DMS 273 (cell line): ENCODE results near the gene TMEM51.

Source experiments
- DNase-seq: peaks from one replicate; lab custom pipeline; 2025; ENCODE audit not compliant: unreplicated experiment; lab: John Stamatoyannopoulos, UW

TMEM51 gene, protein sequence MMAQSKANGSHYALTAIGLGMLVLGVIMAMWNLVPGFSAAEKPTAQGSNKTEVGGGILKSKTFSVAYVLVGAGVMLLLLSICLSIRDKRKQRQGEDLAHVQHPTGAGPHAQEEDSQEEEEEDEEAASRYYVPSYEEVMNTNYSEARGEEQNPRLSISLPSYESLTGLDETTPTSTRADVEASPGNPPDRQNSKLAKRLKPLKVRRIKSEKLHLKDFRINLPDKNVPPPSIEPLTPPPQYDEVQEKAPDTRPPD

DNA sequence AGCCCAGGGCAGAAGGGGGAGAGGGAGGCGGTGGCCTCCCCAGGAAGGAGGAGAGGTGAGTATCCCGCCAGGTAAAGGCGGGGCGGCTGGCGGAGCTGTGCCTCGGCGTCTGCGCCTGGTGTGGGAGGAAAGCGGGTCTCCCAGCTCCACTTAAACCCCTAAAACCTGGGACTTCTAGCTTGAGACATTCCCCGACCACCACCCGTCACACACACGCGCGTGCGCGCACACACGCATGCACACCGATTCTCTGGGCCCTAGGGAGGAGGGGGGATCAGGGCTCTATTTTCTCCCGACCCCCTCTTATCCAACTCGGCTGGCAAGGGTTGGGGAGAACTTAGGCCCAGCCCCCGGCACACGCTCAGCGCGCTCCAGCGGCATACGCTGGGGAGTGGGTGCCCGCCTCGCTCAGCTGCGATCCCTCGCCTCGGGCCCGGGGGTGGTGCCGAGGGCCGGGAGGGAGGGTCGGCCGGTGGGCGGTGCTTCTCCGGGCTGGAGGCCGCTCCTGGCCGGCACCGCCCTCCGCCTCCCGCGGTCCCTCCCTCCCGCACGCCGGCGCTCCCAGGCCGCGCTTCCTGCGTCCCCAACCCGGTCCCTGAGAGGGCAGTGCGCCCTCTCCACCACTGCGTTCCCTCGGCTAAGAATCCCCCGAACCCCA lies at the start of gene TMEM51:
Gene TMEM51 (plus strand): TSS at position 564 of the 658 bp plus-strand sequence. CDS start 61,341 bp downstream, outside the sequence.
- peak; percentile 90 for DNase-seq

DNA sequence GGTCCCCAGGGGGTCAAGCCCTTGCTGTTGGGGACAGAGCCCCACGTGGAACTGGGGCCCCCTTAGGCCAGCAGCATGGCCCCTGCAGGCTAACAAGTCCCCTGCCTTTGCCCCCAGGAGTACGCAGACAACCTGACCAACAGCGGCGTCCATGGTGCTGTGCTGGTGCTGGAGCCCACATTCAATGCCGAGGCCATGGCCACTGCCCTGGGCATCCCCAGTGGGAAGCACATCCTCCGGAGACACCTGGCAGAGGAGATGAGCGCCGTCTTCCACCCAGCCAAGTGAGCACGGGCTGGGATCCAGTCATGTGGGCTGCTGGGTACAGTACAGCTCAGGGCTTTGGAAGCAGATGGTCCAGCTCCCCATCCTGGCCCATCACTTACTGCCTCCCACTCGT lies 49.6 kb upstream of the TMEM51 start:
- no peak for DNase-seq

DNA sequence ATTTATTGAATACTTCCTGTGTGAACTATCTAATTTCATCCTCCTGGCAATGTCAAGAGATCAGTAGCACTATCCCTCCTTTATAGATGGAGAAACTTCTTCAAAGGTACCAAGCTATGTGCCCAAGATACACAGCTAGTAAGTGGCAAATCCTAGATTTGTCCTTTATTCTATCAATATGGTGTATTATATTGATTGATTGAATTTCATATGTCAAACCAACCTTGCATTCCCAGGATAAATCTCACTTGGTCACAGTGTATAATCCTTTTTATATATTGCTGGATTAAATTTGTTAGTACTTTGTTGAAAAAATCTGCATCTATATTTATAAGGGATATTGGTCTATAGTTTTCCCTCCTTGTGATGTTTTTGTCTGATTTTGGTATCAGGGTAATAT lies 48.8 kb upstream of the TMEM51 start:
- DNase-seq, result no peak

DNA sequence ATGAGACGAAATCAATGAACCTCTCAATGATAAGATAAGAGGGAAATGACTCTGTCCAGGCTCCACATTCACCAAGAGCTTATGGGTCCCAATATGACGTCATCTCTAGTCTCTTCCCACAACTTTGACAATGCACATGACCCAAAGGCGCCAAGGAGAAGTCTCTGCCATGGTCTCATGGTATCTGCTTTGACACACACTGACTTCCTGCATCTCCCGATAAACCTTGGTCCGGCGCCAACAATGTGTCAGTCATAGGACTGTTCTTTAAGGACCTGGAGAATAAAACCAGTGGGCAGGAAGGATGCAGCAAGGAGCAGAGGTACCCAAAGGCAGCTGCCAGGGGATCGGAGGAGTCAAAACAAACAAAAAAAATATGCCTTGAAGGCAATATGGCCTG lies 46.9 kb upstream of the TMEM51 start:
- DNase-seq, result peak; percentile 41

DNA sequence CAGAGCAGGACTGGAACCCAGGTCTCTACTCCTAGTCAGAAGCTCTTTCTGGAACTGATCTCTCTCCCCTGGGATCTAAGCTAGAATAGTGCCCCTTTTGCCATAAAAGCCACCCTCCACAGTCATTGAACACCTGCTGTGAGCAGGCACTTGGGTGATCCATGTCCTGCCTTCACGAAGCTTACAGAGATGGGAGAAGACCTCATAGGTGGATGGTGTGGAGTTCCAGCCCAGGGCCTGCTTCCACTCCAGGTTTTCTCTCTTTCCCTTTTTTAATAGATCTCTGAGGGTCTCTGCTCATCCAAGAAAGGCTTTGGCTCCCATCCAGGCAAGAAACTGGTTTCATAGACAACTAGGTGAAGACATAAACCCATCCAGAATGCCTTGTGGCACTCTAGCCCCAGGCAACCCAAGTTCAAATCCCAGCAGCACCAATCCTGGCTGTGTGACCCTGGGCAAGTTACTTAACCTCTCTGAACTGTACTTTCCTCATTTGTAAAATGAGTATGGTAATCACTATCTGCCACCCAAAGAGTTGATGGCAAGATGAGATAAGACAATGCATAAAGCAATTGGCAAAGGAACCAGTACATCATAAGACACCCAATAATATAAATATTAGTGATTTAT lies 46.4 kb upstream of the TMEM51 start:
- no peak for DNase-seq

DNA sequence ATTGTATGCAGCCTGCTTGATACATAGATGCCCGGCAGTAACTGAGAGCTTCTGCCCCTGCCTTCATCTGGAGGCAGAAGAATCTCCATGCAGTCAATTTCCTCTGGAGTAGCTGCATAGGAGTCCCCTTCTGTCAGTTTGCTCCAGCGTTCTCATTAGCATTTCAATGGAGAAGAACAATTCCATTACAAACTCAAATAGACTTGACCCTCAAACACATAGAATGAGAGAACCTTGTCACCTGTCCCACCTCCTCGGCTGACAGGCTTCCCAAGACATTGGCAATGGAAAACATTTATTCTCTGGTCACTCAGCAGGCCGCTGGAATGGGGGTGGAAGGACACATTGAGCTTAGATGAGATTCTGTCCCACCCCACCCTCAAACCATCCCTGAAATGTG lies 45.6 kb upstream of the TMEM51 start:
- no peak for DNase-seq

DNA sequence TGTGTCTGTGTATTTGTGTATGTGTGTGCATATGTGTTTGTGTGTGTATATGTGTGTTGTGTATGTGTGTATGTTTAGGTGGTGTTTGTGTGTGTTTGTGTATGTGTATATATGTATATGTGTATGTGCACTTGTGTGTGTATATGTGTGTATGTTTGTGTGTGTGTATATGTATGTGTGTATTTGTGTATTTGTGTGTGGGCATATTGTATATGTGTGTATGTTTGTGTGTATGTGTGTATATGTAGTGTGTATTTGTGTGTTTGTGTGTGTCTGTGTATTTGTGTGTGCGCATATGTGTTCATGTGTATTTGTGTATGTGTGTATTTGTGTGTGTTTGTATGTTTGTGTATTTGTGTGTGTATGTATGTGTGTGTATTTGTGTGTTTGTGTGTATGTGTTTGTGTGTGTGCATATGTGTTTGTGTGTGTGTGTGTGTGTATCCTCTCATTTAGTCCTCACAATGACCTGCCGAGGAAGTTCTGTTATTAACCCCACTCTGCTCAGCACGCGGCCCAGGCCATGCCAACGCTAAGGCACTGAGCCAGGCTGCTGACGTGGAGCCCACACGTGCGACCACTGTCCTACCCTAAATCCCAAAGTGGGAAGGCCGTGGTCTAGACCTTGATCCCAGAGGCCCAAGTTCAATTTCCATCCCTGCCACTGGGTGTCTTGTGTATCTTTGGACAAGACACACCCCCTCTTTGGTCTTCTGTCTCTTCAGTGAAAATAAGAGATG lies 43.2 kb upstream of the TMEM51 start:
- DNase-seq, result no peak

DNA sequence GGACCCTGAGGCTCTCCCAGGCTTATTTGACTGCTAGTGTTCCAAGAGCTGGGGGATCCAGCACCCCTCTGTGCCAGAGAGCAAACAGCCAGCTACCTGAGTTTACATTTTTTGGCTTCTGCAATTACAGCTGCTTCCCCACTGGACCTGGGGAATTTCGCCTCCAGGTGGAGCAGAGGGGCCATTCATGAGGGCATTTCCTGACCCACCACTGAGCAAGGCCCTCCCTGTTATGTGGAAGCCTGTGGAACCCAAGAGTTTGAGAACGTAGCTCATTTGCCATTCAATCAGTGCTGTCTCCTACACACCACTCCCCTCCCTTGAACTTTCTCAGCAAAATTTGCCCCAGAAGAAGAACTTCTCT lies 42.7 kb upstream of the TMEM51 start:
- peak; percentile 39 for DNase-seq

DNA sequence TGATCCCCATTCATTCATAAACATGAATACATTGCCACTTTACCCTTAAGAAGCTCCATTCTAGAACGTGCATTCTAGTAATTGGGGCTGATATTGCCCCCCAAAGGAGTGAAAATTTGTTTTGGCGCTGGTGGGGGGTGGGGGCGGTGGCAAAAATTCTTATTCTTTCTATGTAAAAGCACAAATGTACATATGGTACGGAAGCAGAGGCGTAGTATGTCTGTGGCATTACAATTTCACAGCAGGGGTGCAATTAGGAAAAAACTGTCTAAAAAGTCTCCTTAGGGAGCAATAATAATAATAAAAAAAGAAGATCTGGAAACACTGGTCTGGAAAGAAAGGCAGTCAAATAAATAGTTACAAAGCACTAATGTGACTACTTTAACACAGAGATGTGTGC lies 40.4 kb upstream of the TMEM51 start:
- no peak for DNase-seq

DNA sequence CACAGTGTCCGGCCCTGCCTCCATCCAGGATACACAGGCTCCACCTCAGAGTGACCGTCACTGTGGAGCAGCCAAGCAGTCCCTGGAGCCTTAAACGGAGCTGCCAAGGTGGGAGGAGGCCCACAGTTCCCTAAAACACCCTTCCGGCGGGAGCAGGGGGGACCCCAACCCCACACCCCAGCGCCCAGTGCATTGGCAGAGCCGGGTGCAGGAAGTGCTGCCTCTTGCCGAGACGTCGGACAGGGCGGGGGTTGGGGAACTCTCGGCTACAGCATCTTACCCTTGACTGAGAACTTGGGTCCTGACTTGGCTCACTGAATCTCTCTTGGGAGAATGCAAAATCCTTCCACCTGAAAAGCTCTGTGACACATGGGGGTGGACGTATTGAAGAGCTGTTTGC lies 38.7 kb upstream of the TMEM51 start:
- no peak for DNase-seq

DNA sequence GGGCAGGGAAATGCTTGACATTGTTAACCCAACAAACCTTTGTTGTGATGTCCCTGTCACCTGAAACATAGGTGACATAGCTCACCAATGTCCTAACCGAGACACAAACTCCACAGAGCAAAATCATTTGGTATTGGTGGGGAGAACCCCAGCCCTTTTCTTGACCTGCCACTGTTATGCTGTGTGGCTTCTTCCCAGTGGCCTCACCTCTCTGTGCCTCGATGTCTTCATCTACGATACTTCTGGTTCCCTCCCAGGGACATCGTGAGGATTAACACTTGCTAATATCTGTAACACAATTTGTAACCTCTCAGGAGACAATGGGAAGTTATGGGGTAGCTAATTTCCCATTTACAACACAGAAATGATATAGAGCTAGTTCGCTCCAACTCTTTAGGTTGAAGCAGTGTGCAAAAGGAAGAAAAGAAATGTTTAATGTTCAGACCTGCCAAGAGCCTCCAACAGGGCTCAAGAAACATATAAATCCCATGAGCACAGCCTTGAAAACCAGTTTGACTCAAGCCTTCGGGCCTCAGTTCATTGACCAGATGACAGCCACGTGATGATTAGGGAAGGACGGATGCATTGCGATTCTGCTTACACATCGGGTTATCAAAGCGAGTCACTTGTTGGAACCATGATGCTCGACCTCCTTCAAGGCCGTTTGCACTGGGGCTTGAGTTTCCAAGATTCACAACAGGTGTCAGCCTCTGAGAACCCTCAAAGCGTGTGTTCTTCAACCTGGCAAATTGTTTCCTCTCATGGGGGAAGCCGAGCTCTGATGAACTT lies 37.8 kb upstream of the TMEM51 start:
- no peak for DNase-seq

DNA sequence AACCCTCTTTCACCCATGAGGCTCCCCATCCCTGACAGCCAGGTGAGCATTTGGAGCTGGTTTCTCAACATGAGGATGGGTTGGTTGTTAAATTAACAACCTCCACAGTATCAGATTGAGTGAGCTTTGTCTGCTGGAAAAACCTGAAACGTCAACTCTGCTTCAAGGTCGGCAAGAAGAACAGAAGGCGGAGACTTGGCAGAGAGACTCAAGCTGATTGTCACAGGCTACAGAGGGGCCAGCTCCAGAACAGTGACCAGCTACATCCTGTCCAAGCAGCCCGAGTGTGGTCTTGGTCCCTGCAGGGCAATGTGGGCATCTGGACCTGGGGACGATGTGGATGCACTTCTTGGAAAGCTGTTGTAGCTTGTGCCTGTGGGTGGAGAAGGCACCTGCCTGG lies 36.6 kb upstream of the TMEM51 start:
- no peak for DNase-seq

DNA sequence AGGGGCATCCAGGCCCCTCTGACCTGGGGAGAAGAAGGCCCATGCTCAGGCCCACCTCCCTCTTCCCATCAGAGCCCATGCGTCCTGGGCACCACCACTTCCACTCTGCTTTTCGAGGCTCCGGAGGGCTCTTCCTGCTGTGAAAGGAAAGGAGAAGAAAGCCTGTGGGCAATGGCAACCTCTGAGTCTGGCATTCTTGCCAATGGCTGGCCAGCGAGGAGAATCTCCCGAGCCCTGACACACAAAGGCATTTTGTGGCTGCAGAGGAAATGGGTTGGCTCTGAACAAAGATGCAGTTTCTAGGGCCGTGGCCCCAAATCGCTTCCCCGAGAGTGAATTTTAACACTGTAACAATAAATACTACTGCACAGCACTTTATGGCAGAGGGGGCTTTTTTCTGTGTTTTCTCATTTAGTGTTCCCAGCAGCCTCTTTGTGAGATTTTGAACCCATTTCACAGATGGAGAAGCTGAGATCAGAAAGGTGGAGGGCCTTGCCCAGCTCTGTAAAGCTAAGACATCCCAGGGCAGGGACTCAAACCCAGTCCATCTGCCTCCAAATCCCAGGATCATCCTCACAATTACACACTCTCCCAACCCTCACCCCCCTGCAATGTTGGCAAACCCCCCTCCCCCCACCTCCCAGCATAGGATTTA lies 35.7 kb upstream of the TMEM51 start:
- no peak for DNase-seq

DNA sequence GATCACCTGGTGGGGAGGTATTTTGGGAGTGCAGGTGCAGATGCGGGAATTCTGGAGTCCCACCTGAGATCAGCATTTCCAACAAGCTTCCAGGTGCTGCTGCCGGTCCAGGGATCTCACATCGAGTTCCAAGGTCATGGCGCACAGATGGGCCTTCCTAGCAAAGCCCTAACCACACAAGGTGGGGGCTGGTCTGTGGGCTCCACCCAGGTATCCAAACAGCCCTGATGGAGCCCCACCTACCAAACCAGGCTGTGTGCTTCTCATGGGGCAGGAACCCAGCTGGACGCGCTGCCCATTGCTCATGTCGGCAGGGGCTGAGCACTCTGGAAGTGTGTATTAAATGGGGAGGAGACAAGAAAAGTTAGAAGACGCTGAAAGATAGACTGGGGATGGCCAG lies 35.0 kb upstream of the TMEM51 start:
- DNase-seq, result no peak

DNA sequence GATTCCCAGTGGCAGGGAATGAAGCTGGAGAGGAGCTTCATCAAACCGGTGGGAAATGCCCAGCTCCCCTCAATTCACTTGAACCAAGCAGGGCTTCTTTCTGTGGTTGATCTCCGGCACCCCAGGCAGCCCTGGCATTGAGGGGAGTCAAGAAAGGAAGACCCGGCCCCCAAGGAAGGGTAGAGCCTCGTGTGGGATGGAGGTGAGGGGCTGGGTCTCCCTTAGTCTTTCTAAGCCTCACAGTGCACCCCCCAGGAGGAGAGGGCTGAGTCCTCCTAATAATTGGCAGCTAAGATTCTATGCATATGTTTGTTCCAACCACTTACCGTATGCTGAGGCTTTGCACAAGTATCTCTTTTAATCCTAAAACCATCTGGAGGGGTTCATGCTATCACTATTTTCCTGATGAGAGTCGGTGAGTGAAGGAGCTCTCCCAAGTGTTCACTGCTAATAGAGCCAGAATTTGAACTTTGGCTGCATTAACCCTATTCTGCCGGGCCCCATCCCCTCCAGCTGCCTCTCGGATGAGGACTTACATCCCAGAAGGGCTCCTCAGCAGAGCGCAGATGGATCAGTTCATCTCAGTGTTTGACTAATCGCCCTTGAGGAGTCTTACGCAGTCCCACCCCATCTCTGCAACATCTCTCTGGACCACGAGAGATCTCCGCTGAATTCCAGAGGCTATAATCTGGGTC lies 33.1 kb upstream of the TMEM51 start:
- peak; percentile 61 for DNase-seq

DNA sequence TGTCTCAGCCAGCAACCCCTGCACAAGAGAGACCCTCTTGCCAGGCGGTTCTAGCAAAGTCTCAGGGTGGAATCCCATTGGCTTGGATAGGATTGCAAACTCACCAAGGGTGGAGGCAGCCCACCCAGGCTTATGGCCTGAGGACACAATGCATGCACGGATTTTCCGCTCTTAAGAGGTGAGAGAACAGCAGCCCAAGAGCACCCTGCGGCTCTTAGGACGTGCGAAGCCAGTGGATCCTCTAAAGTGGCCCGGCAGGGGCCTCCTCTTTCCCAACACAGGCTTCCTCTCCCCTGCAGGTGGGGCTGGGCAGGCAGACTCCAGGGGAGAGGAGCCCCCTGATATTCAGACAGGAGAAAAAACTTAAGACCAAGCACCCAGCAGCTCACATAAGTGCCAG lies 31.2 kb upstream of the TMEM51 start:
- DNase-seq, result no peak

DNA sequence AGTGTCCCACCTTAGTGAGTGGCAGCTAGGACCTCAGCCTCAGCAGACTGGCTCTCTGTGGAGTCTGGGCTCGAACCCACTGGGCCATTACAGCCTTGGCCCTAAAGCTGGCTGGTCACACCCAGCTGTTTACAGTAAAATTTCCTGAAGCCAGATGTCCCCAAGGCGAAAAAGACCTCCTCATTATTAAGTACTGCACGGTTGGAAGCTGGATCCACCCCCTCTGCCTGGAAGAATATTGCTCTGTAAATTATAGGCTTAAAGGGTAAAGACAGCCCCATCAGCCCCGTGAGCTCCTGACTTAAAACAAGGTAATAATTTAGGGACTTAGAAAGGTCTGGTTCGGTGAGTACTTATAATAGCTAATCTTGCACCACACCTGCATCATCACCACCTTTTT lies 30.3 kb upstream of the TMEM51 start:
- peak; percentile 48 for DNase-seq

DNA sequence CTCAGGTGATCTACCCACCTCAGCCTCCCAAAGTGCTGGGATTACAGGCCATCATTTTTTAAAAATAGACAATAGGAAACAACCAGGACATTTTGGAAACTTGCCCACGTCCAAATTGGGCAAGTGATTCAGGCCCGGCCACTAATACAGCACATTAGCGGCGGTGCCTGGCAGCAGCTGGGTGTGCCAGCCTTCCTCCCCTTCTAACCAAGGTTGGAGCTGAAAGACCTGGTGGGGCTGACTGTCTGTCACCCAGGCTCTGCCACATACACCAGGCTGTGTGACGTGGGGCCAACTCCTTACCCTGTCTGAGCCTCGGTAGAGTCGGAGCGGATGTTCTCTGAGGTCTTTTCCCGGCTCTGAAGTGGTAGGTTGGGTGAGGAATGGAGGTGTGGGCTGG lies 29.6 kb upstream of the TMEM51 start:
- DNase-seq, result no peak

DNA sequence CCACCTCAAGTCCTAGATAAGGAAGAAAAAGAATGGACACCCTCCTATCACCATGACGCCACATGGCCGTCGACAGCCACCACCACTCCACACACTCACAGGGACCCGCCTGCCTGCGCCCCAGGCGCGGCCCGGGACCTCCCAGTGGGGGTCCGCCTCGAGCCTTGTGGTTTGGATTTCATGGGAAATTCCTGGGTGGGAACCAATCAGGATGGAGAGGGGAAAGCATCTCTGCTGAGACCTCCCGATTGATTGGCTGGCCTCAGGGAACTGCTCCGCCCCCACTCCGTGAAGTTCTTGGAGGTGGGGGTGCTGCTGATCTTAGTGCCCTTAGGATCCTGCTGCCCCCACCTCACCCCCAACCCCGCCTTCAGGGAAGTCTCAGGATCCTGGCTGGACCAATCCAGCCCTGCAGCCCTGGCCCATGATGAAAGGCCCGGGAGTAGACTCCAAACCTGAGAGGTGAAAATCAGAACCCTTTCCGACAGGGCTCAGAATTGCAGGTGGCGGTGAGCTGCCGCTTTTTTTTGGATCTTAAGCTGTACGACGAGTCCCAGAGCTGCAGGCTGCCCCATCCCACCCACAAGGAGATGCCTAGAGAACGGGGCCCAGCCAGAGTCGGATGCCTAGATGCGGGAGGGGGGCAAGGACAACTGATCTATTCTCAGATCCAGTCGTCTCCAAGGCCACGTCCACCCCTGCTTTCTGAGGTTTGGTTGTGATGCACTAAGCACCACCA lies 29.0 kb upstream of the TMEM51 start:
- DNase-seq, result no peak
